HepG2 (cell line): ENCODE measurements around the gene C5orf47. TPM values are rescaled to one million over a fixed set of nuclear protein-coding genes. Genes with fewer than 3 reads are reported as not detected.

Experiments
- DBP ChIP-seq: sonication (generic); formaldehyde crosslinking; IDR thresholded peaks from 2 replicates; pipeline ENCODE4 v1.4.0; 2020; ENCODE audit warnings: missing genetic modification reagents; ENCODE audit errors: not compliant biosample characterization
- FOXK2 ChIP-seq: fragments of 450-650 bp; IDR thresholded peaks from 2 replicates; pipeline ENCODE4 v1.6.1; 2016
- GRHL1 ChIP-seq: sonication (generic); formaldehyde crosslinking; conservative IDR thresholded peaks from 2 replicates; pipeline ENCODE4 v1.8.0; 2022; ENCODE audit warnings: missing genetic modification reagents
- HHEX ChIP-seq: IDR thresholded peaks from 2 replicates; pipeline ENCODE4 v1.6.1; 2016; ENCODE audit warnings: control low read depth
- IRF2 ChIP-seq: IDR thresholded peaks from 2 replicates; pipeline ENCODE4 v1.6.1; 2018; ENCODE audit warnings: missing genetic modification reagents, missing compliant biosample characterization
- JUN ChIP-seq: sonication (generic); formaldehyde crosslinking; IDR thresholded peaks from 2 replicates; pipeline ENCODE4 v1.4.0; 2020; ENCODE audit warnings: mild to moderate bottlenecking, missing genetic modification reagents
- KLF11 ChIP-seq: IDR thresholded peaks from 2 replicates; pipeline ENCODE4 v1.6.1; 2016; ENCODE audit warnings: missing compliant biosample characterization
- MIER3 ChIP-seq: IDR thresholded peaks from 2 replicates; pipeline ENCODE4 v1.6.1; 2016; ENCODE audit warnings: missing compliant biosample characterization, borderline replicate concordance
- POGK ChIP-seq: sonication (generic); formaldehyde crosslinking; conservative IDR thresholded peaks from 2 replicates; pipeline ENCODE4 v1.8.0; 2022; ENCODE audit warnings: mild to moderate bottlenecking, moderate library complexity, missing genetic modification reagents
- SAP130 ChIP-seq: IDR thresholded peaks from 2 replicates; pipeline ENCODE4 v1.6.1; 2016; ENCODE audit warnings: low read depth
- SRSF1 ChIP-seq: fragments of 200-400 bp; formaldehyde crosslinking; optimal IDR thresholded peaks from 2 replicates; pipeline ENCODE3; 2017; ENCODE audit warnings: mild to moderate bottlenecking, low read depth, low read length, moderate library complexity
- THAP8 ChIP-seq: sonication (generic); formaldehyde crosslinking; IDR thresholded peaks from 2 replicates; pipeline ENCODE4 v1.5.1; 2020; ENCODE audit warnings: missing genetic modification reagents, mild to moderate bottlenecking, borderline replicate concordance
- ZBTB43 ChIP-seq: sonication (generic); formaldehyde crosslinking; conservative IDR thresholded peaks from 2 replicates; pipeline ENCODE4 v1.4.0; 2020; ENCODE audit warnings: missing genetic modification reagents
- ZMAT5 ChIP-seq: sonication (generic); formaldehyde crosslinking; IDR thresholded peaks from 2 replicates; pipeline ENCODE4 v1.5.0; 2020; ENCODE audit warnings: mild to moderate bottlenecking, low read depth, missing genetic modification reagents, borderline replicate concordance
- ZNF121 ChIP-seq: sonication (generic); formaldehyde crosslinking; IDR thresholded peaks from 2 replicates; pipeline ENCODE4 v1.5.0; 2020; ENCODE audit warnings: mild to moderate bottlenecking, missing genetic modification reagents
- ZNF225 ChIP-seq: sonication (generic); formaldehyde crosslinking; IDR thresholded peaks from 2 replicates; pipeline ENCODE4 v1.4.0; 2020; ENCODE audit warnings: mild to moderate bottlenecking, missing genetic modification reagents
- ZNF260 ChIP-seq: sonication (generic); formaldehyde crosslinking; IDR thresholded peaks from 2 replicates; pipeline ENCODE4 v1.4.0; 2020; ENCODE audit warnings: missing genetic modification reagents, low read depth, mild to moderate bottlenecking, borderline replicate concordance
- ZNF264 ChIP-seq: sonication (generic); formaldehyde crosslinking; IDR thresholded peaks from 2 replicates; pipeline ENCODE4 v1.4.0; 2020; ENCODE audit warnings: missing genetic modification reagents
- ZNF30 ChIP-seq: sonication (generic); formaldehyde crosslinking; IDR thresholded peaks from 2 replicates; pipeline ENCODE4 v1.5.0; 2020; ENCODE audit warnings: mild to moderate bottlenecking, missing genetic modification reagents
- ZNF576 ChIP-seq: sonication (generic); formaldehyde crosslinking; IDR thresholded peaks from 2 replicates; pipeline ENCODE4 v1.4.0; 2020; ENCODE audit warnings: mild to moderate bottlenecking, missing genetic modification reagents
- ZNF597 ChIP-seq: sonication (generic); formaldehyde crosslinking; IDR thresholded peaks from 2 replicates; pipeline ENCODE4 v1.5.0; 2020; ENCODE audit warnings: missing genetic modification reagents
- polyA plus RNA-seq, 8 experiments: library from polyadenylated mRNA; depleted of rRNA in 3 of 8; stranded (reverse) in 7 of 8; unstranded in 1 of 8; fragments of >200 nt; fragmentation: Illumina TruSeq in 4 of 8; extraction: Trizol in 4 of 8; gene quantifications; 2 replicates each; pipeline versions ENCODE4 v1.2.1 to v1.2.3, GENCODE V29; 2011 to 2016; ENCODE audit warnings: low read depth in 4 of 8, missing spikeins in 1 of 8, mixed read lengths in 1 of 8; ENCODE audit not compliant: insufficient read depth in 1 of 8
- total RNA-seq, 5 experiments: library from RNA; depleted of rRNA; stranded (reverse); fragments of >200 nt; fragmentation: Illumina TruSeq; extraction: Trizol; gene quantifications; 2 replicates each; pipeline ENCODE4 v1.2.3, GENCODE V29; 2016; ENCODE audit warnings: low read depth in 1 of 5

The C5orf47 gene
- total and polyA plus RNA-seq, 2 of the 13 experiments (the other 11 are each of a cell fraction or from before 2014, with no cell fraction given) = not detected

GRCh38 chr5:174045470-174046025 lies 56.6 kb downstream of the C5orf47 start, which contains the start of gene NSG2 (continued):
- TF ChIP-seq POGK (CRISPR knock-in tag) (0 out of 2 replicates have a peak, but pooled peaks have one; percentile 44), ZNF260 (CRISPR knock-in tag) (no peak), JUN (CRISPR knock-in tag) (no peak), GRHL1 (CRISPR knock-in tag) (no peak), SAP130 (CRISPR knock-in tag) (peak; percentile 86), ZNF30 (CRISPR knock-in tag) (no peak), ZNF597 (CRISPR knock-in tag) (no peak), ZNF121 (no peak), ZNF576 (no peak), KLF11 (CRISPR knock-in tag) (peak; percentile 82), MIER3 (CRISPR knock-in tag) (no peak), HHEX (CRISPR knock-in tag) (no peak), SRSF1 (no peak), THAP8 (CRISPR knock-in tag) (no peak), ZBTB43 (CRISPR knock-in tag) (peak; percentile 80; the same call in 1 of the 2 replicates), DBP (CRISPR knock-in tag) (no peak), ZMAT5 (no peak), IRF2 (CRISPR knock-in tag) (peak; percentile 44; the same call in 1 of the 2 replicates), ZNF264 (CRISPR knock-in tag) (0 out of 2 replicates have a peak, but pooled peaks have one; percentile 26), ZNF225 (peak; percentile 87; the same call in 1 of the 2 replicates), FOXK2 (no peak)
